Endothelial cell of umbilical vein (primary cell): ENCODE results near the gene HPF1. TPM values are rescaled to one million over a fixed set of nuclear protein-coding genes. Genes with fewer than 3 reads are reported as not detected.

Experiments
- BruUV-seq: library from RNA; stranded (reverse); fragments of 400-500 nt; replicated peaks from 2 replicates; lab custom pipeline; 2021; lab: Mats Ljungman, UMichigan
- CTCF ChIA-PET: fragments of 300-600, 350-600 bp; sonication (Branson Sonifier 250); formaldehyde crosslinking; loops from one replicate; lab custom pipeline; 2021; ENCODE audit warnings: antibody characterized with exemption, inconsistent platforms; lab: Charles Lee
- POLR2A ChIA-PET: fragments of 300-600, 350-600 bp; sonication (Branson Sonifier 250); formaldehyde crosslinking; loops from one replicate; lab custom pipeline; 2021; ENCODE audit warnings: antibody characterized with exemption, inconsistent platforms; lab: Charles Lee
- DNase-seq: peaks from one replicate; pipeline ENCODE4 v3.0.0-alpha.2; 2011; ENCODE audit warnings: low read depth, low spot score
- FAIRE-seq: peaks from 2 replicates; lab custom pipeline; 2011; peaks lifted over from hg19 to GRCh38; lab: Jason Lieb, UNC
- H2AFZ ChIP-seq: 2 replicates; pipeline ENCODE4 v1.6.0; 2012; ENCODE audit warnings: low read depth, low read length, control low read depth, inconsistent platforms
- H3K27ac ChIP-seq: 2 replicates; pipeline ENCODE4 v1.5.1; 2011; ENCODE audit warnings: low read depth, mild to moderate bottlenecking, control low read depth, low read length, moderate library complexity; ENCODE audit not compliant: insufficient read depth
- H3K27me3 ChIP-seq, 2 experiments: 2 replicates each; pipeline versions ENCODE4 v1.6.0 to v1.6.1; 2011; ENCODE audit warnings: low read length in 2 of 2, mixed read lengths in 1 of 2; ENCODE audit not compliant: control insufficient read depth in 2 of 2, insufficient read depth in 2 of 2
- H3K36me3 ChIP-seq, 2 experiments: 2 replicates in 1 of 2; 3 replicates in 1 of 2; pipeline ENCODE4 v1.5.1; 2011; ENCODE audit warnings: low read length in 2 of 2, mild to moderate bottlenecking in 1 of 2, moderate library complexity in 1 of 2; ENCODE audit not compliant: control insufficient read depth in 2 of 2, insufficient read depth in 2 of 2; ENCODE audit errors: extremely low read depth in 1 of 2
- H3K4me1 ChIP-seq: 3 replicates; pipeline ENCODE4 v1.5.1; 2011; ENCODE audit warnings: mild to moderate bottlenecking, low read length; ENCODE audit not compliant: control insufficient read depth, insufficient read depth; ENCODE audit errors: extremely low read depth
- H3K4me2 ChIP-seq: 2 replicates; pipeline ENCODE4 v1.6.1; 2011; ENCODE audit warnings: low read length, control low read depth, mixed read lengths; ENCODE audit not compliant: insufficient read depth
- H3K4me3 ChIP-seq, 3 experiments: fragments of 200-600 bp in 1 of 3; sonication (generic), shearing (Covaris generic) in 1 of 3; replicated peaks in 1 of 3; 2 replicates each; pipeline ENCODE4 v1.5.1; 2011 to 2016; ENCODE audit warnings: control low read depth in 3 of 3, low read length in 3 of 3, mild to moderate bottlenecking in 2 of 3, inconsistent platforms in 1 of 3, low read depth in 1 of 3, moderate library complexity in 1 of 3; ENCODE audit not compliant: insufficient read depth in 1 of 3
- H3K79me2 ChIP-seq: 2 replicates; pipeline ENCODE4 v1.6.0; 2012; ENCODE audit warnings: low read length, inconsistent platforms; ENCODE audit not compliant: control insufficient read depth, insufficient read depth
- H3K9ac ChIP-seq: replicated peaks from 2 replicates; pipeline ENCODE3; 2011; ENCODE audit warnings: low read length, control low read depth; ENCODE audit not compliant: insufficient read depth; ENCODE audit errors: extremely low read depth
- H3K9me1 ChIP-seq: replicated peaks from 3 replicates; pipeline ENCODE4 v1.6.0; 2011; ENCODE audit warnings: mild to moderate bottlenecking, low read length; ENCODE audit not compliant: control insufficient read depth, insufficient read depth; ENCODE audit errors: extremely low read depth
- H3K9me3 ChIP-seq: replicated peaks from 2 replicates; pipeline ENCODE4 v1.5.1; 2012; ENCODE audit warnings: low read length, inconsistent platforms; ENCODE audit not compliant: control insufficient read depth, insufficient read depth
- H4K20me1 ChIP-seq: replicated peaks from 2 replicates; pipeline ENCODE3; 2011; ENCODE audit warnings: mild to moderate bottlenecking, low read length; ENCODE audit not compliant: control insufficient read depth, insufficient read depth; ENCODE audit errors: extremely low read depth
- CTCF ChIP-seq, 2 donors: IDR thresholded peaks; 1 replicate in 1 of 2; 2 replicates in 1 of 2; pipeline ENCODE4 v1.5.1; 2011; ENCODE audit warnings: low read length in 2 of 2, mild to moderate bottlenecking in 2 of 2, moderate library complexity in 2 of 2, control low read depth in 1 of 2, inconsistent platforms in 1 of 2, low read depth in 1 of 2; ENCODE audit not compliant: insufficient read depth in 1 of 2; ENCODE audit errors: extremely low read depth in 1 of 2
- EZH2 ChIP-seq: IDR thresholded peaks from 2 replicates; pipeline ENCODE4 v1.6.1; 2012; ENCODE audit warnings: borderline replicate concordance, low read depth, mild to moderate bottlenecking, moderate library complexity, low read length, inconsistent platforms; ENCODE audit not compliant: severe bottlenecking
- FOS ChIP-seq: IDR thresholded peaks from 2 replicates; pipeline ENCODE4 v1.6.1; 2011; ENCODE audit warnings: mild to moderate bottlenecking, low read length, moderate library complexity, borderline replicate concordance; ENCODE audit not compliant: insufficient read depth
- GATA2 ChIP-seq: IDR thresholded peaks from 2 replicates; pipeline ENCODE4 v1.7.0; 2011; ENCODE audit warnings: low read depth, mild to moderate bottlenecking, moderate library complexity, mixed read lengths, low read length; ENCODE audit not compliant: insufficient read length, insufficient read depth
- JUN ChIP-seq: IDR thresholded peaks from 2 replicates; pipeline ENCODE4 v1.6.1; 2011; ENCODE audit warnings: borderline replicate concordance, low read depth; ENCODE audit not compliant: insufficient read length, insufficient read depth
- MYC ChIP-seq: IDR thresholded peaks from one replicate; pipeline ENCODE4 v1.6.1; 2011; ENCODE audit warnings: mild to moderate bottlenecking, low read depth, low read length
- POLR2A ChIP-seq: IDR thresholded peaks from 2 replicates; pipeline ENCODE4 v1.6.1; 2012; ENCODE audit warnings: low read depth, mild to moderate bottlenecking, control low read depth, low read length
- POLR2AphosphoS5 ChIP-seq: IDR thresholded peaks from 2 replicates; pipeline ENCODE4 v1.6.1; 2012; ENCODE audit warnings: low read depth, mild to moderate bottlenecking, control low read depth, low read length, moderate library complexity; ENCODE audit not compliant: insufficient read depth
- dilution Hi-C: fragments of 300-500 bp; cut with MboI; formaldehyde crosslinking; loops from one replicate; pipeline ENCODE4 v1.15.0; 2019; ENCODE audit warnings: low sequenced_read_pairs; ENCODE audit not compliant: extremely low pct_ligation_motif_present
- intact Hi-C: fragments of 100-400 bp; cut with micrococcal nuclease; formaldehyde crosslinking; loops from one replicate; pipeline ENCODE4 v1.10.0; 2022
- polyA plus RNA-seq, 4 experiments: library from polyadenylated mRNA; depleted of rRNA in 3 of 4; stranded (reverse) in 3 of 4; unstranded in 1 of 4; fragments of >200 nt; gene quantifications; 2 replicates each; pipeline versions ENCODE4 v1.2.1 to v1.2.3, GENCODE V29; 2011 to 2012; ENCODE audit warnings: missing spikeins in 1 of 4
- total RNA-seq: library from RNA; stranded (reverse); gene quantifications from 2 replicates; pipeline ENCODE4 v1.2.3, GENCODE V29; 2021
- TF ChIP-seq, protein P1 (sequence below): IDR thresholded peaks from 2 replicates; pipeline ENCODE4 v1.6.1; 2011; ENCODE audit not compliant: insufficient read depth, insufficient read length

HPF1 gene
- total and polyA plus RNA-seq, 2 donors (not counting 3 experiments of a cell fraction or from before 2014, with no cell fraction given) = 16.1 to 30.3 TPM

DNA sequence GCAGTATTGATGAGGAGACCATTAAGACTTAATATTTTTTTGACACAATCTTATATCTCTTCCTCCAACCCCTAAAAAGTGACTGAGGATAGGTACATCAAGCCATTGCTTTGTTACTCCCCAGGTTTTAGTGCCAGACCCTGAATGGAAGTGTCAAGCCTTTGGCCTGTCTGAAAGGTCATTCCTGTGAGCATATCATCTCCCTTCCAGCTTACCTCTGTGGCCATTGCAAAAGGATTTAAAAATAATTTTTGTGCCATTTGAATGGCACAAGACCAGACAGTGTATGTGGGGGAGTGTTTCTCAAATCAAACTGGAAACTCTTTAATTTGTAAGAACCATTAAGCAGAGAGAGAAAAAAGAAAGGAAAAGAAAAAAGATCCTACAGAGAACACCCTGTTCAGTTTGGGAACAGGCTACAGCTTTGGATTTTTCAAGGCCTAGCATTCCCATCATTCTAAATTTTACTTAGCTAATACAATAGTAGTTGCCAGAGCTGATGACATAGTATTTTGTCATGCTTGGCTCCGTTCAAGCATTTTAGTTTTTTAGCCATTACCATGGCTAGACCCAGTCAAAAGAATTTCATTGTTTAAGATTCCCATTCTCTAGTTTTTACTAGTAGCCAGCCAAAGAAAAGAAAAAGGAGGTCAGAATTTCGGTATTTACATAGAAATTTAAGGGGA, 49.6 kb downstream of the HPF1 start:
- POLR2A ChIA-PET = no interaction called here

More for the DNA sequence above, 49.6 kb downstream of the HPF1 start:
- no peak for DNase-seq
- no TSS peak for BruUV-seq
- H2AFZ ChIP-seq = no peak overlapping the region
- CTCF ChIA-PET = no interaction called here
- H3K9ac ChIP-seq = no peak overlapping the region
- no peaks in the 10 kb centered on the region for H3K4me1 ChIP-seq
- H3K79me2 ChIP-seq = no peaks in the 10 kb centered on the region
- intact Hi-C loops = no loop called here
- H3K36me3 ChIP-seq = peaks cover 2 to 3% of the 10 kb centered on the region in 2 experiments
- no peak for TF ChIP-seq POLR2A
- TF ChIP-seq EZH2 = no peak
- TF ChIP-seq, protein P1, sequence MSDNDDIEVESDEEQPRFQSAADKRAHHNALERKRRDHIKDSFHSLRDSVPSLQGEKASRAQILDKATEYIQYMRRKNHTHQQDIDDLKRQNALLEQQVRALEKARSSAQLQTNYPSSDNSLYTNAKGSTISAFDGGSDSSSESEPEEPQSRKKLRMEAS = no peak
- no peak for TF ChIP-seq FOS
- TF ChIP-seq MYC = no peak
- TF ChIP-seq CTCF (IDR thresholded peaks at IDR 0.05; ENCODE audit: extremely low read depth in 1 of 2, insufficient read depth in 1 of 2, low read depth in 1 of 2, low read length in 2 of 2) = no peak
- TF ChIP-seq JUN = no peak
- TF ChIP-seq GATA2 = no peak
- no peak for TF ChIP-seq POLR2AphosphoS5
- no peaks in the 10 kb centered on the region for H4K20me1 ChIP-seq
- dilution Hi-C loops = no loop called here
- H3K4me2 ChIP-seq = no peak overlapping the region
- no peaks in the 10 kb centered on the region for H3K9me1 ChIP-seq
- no peak for FAIRE-seq
- H3K4me3 ChIP-seq = no peak overlapping the region
- no peaks in the 10 kb centered on the region for H3K9me3 ChIP-seq
- no peaks in the 10 kb centered on the region for H3K27me3 ChIP-seq
- H3K27ac ChIP-seq = no peak overlapping the region
